H1 (cell line): Measurements from ENCODE around the gene CDPF1. TPM values are rescaled to one million over a fixed set of nuclear protein-coding genes. Genes with fewer than 3 reads are reported as not detected.

Experiments used
- CTCF ChIA-PET: fragments of 300-600 bp; sonication (Branson Sonifier 250); formaldehyde crosslinking; loops from one replicate; lab custom pipeline; 2021; ENCODE audit not compliant: partially characterized antibody; lab: Charles Lee
- POLR2A ChIA-PET: fragments of 300-600 bp; sonication (Branson Sonifier 250); formaldehyde crosslinking; loops from one replicate; lab custom pipeline; 2021; ENCODE audit warnings: inconsistent platforms; ENCODE audit not compliant: partially characterized antibody; lab: Charles Lee
- DNase-seq, 2 experiments: peaks; one replicate each; pipeline versions ENCODE4 v3.0.0 to v3.0.0-alpha.2; 2010 to 2022; ENCODE audit warnings: low spot score in 2 of 2, low read depth in 1 of 2, mixed read lengths in 1 of 2
- FAIRE-seq: peaks from 2 replicates; lab custom pipeline; 2011; peaks lifted over from hg19 to GRCh38; lab: Jason Lieb, UNC
- H2AFZ ChIP-seq: 2 replicates; pipeline ENCODE4 v1.8.1; 2012; ENCODE audit warnings: low read length, inconsistent platforms
- H2AK5ac ChIP-seq: 2 replicates; pipeline ENCODE4 v1.6.1; 2013; ENCODE audit warnings: low read depth, low read length
- H2BK120ac ChIP-seq: replicated peaks from 2 replicates; pipeline ENCODE3; 2013; ENCODE audit warnings: low read depth, low read length, inconsistent platforms
- H2BK12ac ChIP-seq: 2 replicates; pipeline ENCODE4 v1.6.1; 2013; ENCODE audit warnings: low read depth, low read length
- H2BK15ac ChIP-seq: 2 replicates; pipeline ENCODE4 v1.6.1; 2013; ENCODE audit warnings: low read length
- H2BK20ac ChIP-seq: 2 replicates; pipeline ENCODE4 v1.6.1; 2013; ENCODE audit warnings: low read length
- H2BK5ac ChIP-seq: 2 replicates; pipeline ENCODE4 v1.6.1; 2013; ENCODE audit warnings: low read depth, low read length
- H3K14ac ChIP-seq: 2 replicates; pipeline ENCODE4 v1.6.1; 2013; ENCODE audit warnings: inconsistent platforms; ENCODE audit not compliant: insufficient read length
- H3K18ac ChIP-seq: 2 replicates; pipeline ENCODE4 v1.6.1; 2013; ENCODE audit warnings: low read length; ENCODE audit errors: extremely low read depth
- H3K23ac ChIP-seq: 2 replicates; pipeline ENCODE4 v1.6.1; 2013; ENCODE audit warnings: inconsistent platforms; ENCODE audit not compliant: insufficient read length
- H3K23me2 ChIP-seq: 2 replicates; pipeline ENCODE4 v1.6.1; 2013; ENCODE audit warnings: low read depth, low read length
- H3K27ac ChIP-seq: 2 replicates; pipeline ENCODE4 v1.6.1; 2011; ENCODE audit warnings: low read depth, low read length, inconsistent platforms
- H3K27me3 ChIP-seq, 4 experiments: replicated peaks in 1 of 4; 1 replicate in 1 of 4; 2 replicates in 3 of 4; pipeline versions ENCODE4 v1.6.1 to v1.8.1; 2011 to 2013; ENCODE audit warnings: low read length in 3 of 4, mild to moderate bottlenecking in 3 of 4, inconsistent platforms in 2 of 4, mixed read lengths in 2 of 4, moderate library complexity in 1 of 4; ENCODE audit not compliant: control insufficient read depth in 3 of 4, insufficient read depth in 3 of 4; ENCODE audit errors: extremely low read depth in 1 of 4
- H3K36me3 ChIP-seq, 4 experiments: 2 replicates each; pipeline versions ENCODE4 v1.6.1 to v1.8.1; 2011 to 2013; ENCODE audit warnings: mild to moderate bottlenecking in 4 of 4, low read length in 3 of 4, moderate library complexity in 2 of 4, control low read depth in 1 of 4, inconsistent platforms in 1 of 4; ENCODE audit not compliant: insufficient read depth in 4 of 4, control insufficient read depth in 2 of 4
- H3K4ac ChIP-seq: replicated peaks from 2 replicates; pipeline ENCODE3; 2013; ENCODE audit warnings: low read length, low read depth, mixed read lengths, inconsistent platforms; ENCODE audit not compliant: insufficient read length
- H3K4me1 ChIP-seq, 4 experiments: replicated peaks in 1 of 4; 1 replicate in 1 of 4; 2 replicates in 3 of 4; pipeline versions ENCODE4 v1.6.1 to v1.8.1; 2011 to 2013; ENCODE audit warnings: low read length in 3 of 4, inconsistent platforms in 2 of 4, mixed read lengths in 1 of 4; ENCODE audit not compliant: insufficient read depth in 4 of 4, control insufficient read depth in 3 of 4
- H3K4me2 ChIP-seq, 2 experiments: 2 replicates each; pipeline versions ENCODE4 v1.6.1 to v1.8.1; 2011 to 2013; ENCODE audit warnings: low read depth in 2 of 2, low read length in 2 of 2, control low read depth in 1 of 2, inconsistent platforms in 1 of 2, mild to moderate bottlenecking in 1 of 2; ENCODE audit not compliant: insufficient read depth in 1 of 2
- H3K4me3 ChIP-seq, 4 experiments: fragments of 200-600, 300-600 bp in 1 of 4; sonication (generic), shearing (Covaris generic), sonication (Bioruptor Twin) in 1 of 4; 2 replicates each; pipeline versions ENCODE4 v1.5.1 to v1.8.1; 2011 to 2016; ENCODE audit warnings: low read length in 4 of 4, low read depth in 3 of 4, control low read depth in 2 of 4, inconsistent platforms in 2 of 4, mild to moderate bottlenecking in 2 of 4, mixed read lengths in 1 of 4, moderate library complexity in 1 of 4; ENCODE audit not compliant: insufficient read depth in 2 of 4; ENCODE audit errors: extremely low read depth in 1 of 4
- H3K56ac ChIP-seq: replicated peaks from 2 replicates; pipeline ENCODE3; 2013; ENCODE audit warnings: low read depth, mild to moderate bottlenecking, mixed read lengths, low read length, inconsistent platforms; ENCODE audit not compliant: insufficient read length
- H3K79me1 ChIP-seq: 2 replicates; pipeline ENCODE4 v1.6.1; 2013; ENCODE audit warnings: low read depth, low read length, control low read depth
- H3K79me2 ChIP-seq, 2 experiments: 2 replicates each; pipeline versions ENCODE4 v1.6.1 to v1.8.1; 2012 to 2013; ENCODE audit warnings: low read length in 2 of 2, mild to moderate bottlenecking in 2 of 2, inconsistent platforms in 1 of 2; ENCODE audit not compliant: insufficient read depth in 2 of 2, control insufficient read depth in 1 of 2
- H3K9ac ChIP-seq, 4 experiments: replicated peaks in 1 of 4; 1 replicate in 1 of 4; 2 replicates in 3 of 4; pipeline versions ENCODE4 v1.6.1 to v1.8.1; 2011 to 2013; ENCODE audit warnings: low read depth in 3 of 4, low read length in 3 of 4, control low read depth in 2 of 4, mild to moderate bottlenecking in 2 of 4, moderate library complexity in 2 of 4, inconsistent platforms in 1 of 4; ENCODE audit errors: extremely low read depth in 1 of 4
- H3K9me3 ChIP-seq, 2 experiments: 2 replicates each; pipeline versions ENCODE4 v1.6.1 to v1.8.1; 2012 to 2013; ENCODE audit warnings: mild to moderate bottlenecking in 2 of 2, moderate library complexity in 2 of 2, control low read depth in 1 of 2, inconsistent platforms in 1 of 2, low read depth in 1 of 2, low read length in 1 of 2, mixed read lengths in 1 of 2; ENCODE audit not compliant: insufficient read depth in 2 of 2
- H4K20me1 ChIP-seq, 2 experiments: replicated peaks in 1 of 2; 2 replicates each; pipeline versions ENCODE3 to v1.8.1; 2011 to 2013; ENCODE audit warnings: inconsistent platforms in 2 of 2, low read length in 2 of 2, mild to moderate bottlenecking in 1 of 2; ENCODE audit not compliant: insufficient read depth in 2 of 2, control insufficient read depth in 1 of 2
- H4K5ac ChIP-seq: 2 replicates; pipeline ENCODE4 v1.6.1; 2013; ENCODE audit warnings: low read length, low read depth, mixed read lengths, inconsistent platforms; ENCODE audit not compliant: insufficient read length
- H4K8ac ChIP-seq: 2 replicates; pipeline ENCODE4 v1.8.0; 2013; ENCODE audit warnings: mild to moderate bottlenecking, moderate library complexity, low read length, inconsistent platforms; ENCODE audit not compliant: insufficient read depth; ENCODE audit errors: extremely low read depth
- H4K91ac ChIP-seq: replicated peaks from 2 replicates; pipeline ENCODE3; 2013; ENCODE audit warnings: low read length, mixed read lengths, inconsistent platforms; ENCODE audit not compliant: insufficient read length
- HDAC2 ChIP-seq, 2 experiments: fragments of 300-600 bp in 1 of 2; sonication (generic) in 1 of 2; IDR thresholded peaks; 2 replicates each; pipeline ENCODE4 v1.6.1; 2011 to 2012; ENCODE audit warnings: low read depth in 2 of 2, low read length in 2 of 2, mild to moderate bottlenecking in 2 of 2, moderate library complexity in 2 of 2, borderline replicate concordance in 1 of 2, inconsistent platforms in 1 of 2
- SIX5 ChIP-seq: IDR thresholded peaks from 2 replicates; pipeline ENCODE4 v1.6.1; 2011; ENCODE audit warnings: mild to moderate bottlenecking, low read depth, low read length
- SP4 ChIP-seq: IDR thresholded peaks from 2 replicates; pipeline ENCODE4 v1.6.1; 2012; ENCODE audit warnings: low read length, inconsistent platforms
- YY1 ChIP-seq: IDR thresholded peaks from 2 replicates; pipeline ENCODE4 v1.6.1; 2011; ENCODE audit warnings: low read depth, mild to moderate bottlenecking, low read length
- WGBS, 2 experiments: shearing (Covaris generic) in 1 of 2; methylation state at CpG; one replicate each; pipeline versions ENCODE4 v1.1.6 to v1.1.7; 2013 to 2015; ENCODE audit warnings: low lambda C conversion rate in 2 of 2, mixed read lengths in 2 of 2, inconsistent platforms in 1 of 2, low coverage in 1 of 2, missing lambda C conversion rate in 1 of 2; ENCODE audit not compliant: insufficient replicate concordance in 2 of 2, insufficient coverage in 1 of 2, insufficient read length in 1 of 2; ENCODE audit errors: extremely low coverage in 1 of 2, missing lambda C conversion rate in 1 of 2; 5-methylcytosine and 5-hydroxymethylcytosine counted together
- polyA plus RNA-seq, 7 experiments: library from polyadenylated mRNA; depleted of rRNA in 3 of 7; stranded (reverse) in 5 of 7; unstranded in 2 of 7; fragments of >200 nt in 5 of 7; fragments of 200-250 nt in 2 of 7; gene quantifications; 1 replicate in 5 of 7; 2 replicates in 1 of 7; 4 replicates in 1 of 7; pipeline versions ENCODE4 v1.2.1 to v1.2.3, GENCODE V29; 2011 to 2013; ENCODE audit warnings: missing spikeins in 2 of 7, mixed read lengths in 2 of 7
- total RNA-seq: library from RNA; stranded (reverse); fragmentation: NEBNext Ultra II Directional; extraction: Animal tissue kit (Norgen Biotek cat#: 25700); gene quantifications from 2 replicates; pipeline ENCODE4 v1.2.1, GENCODE V29; 2021

The CDPF1 gene
- total and polyA plus RNA-seq, 2 of the 8 experiments (the other 6 are each of a cell fraction or from before 2014, with no cell fraction given), result 9.7 to 13.7 TPM

GRCh38 chr22:46269564-46269963, 19.5 kb upstream of the CDPF1 start:
- peaks cover 3% of the 10 kb centered on the region; the same call in 1 of the 2 replicates for H3K79me1 ChIP-seq
- peaks cover 3% of the 10 kb centered on the region; the same call in 1 of the 2 replicates for H3K23me2 ChIP-seq
- no peak overlapping the region for H4K8ac ChIP-seq
- DNase-seq (no peak), FAIRE-seq (no peak)
- H2AFZ ChIP-seq, result no peak overlapping the region
- no peak overlapping the region for H2BK20ac ChIP-seq
- no peak overlapping the region for H3K27ac ChIP-seq
- H3K18ac ChIP-seq, result no peak overlapping the region
- H2BK15ac ChIP-seq, result no peak overlapping the region
- H3K27me3 ChIP-seq, result peaks cover 0 to 3% (median under 1%) of the 10 kb centered on the region in 4 experiments; a peak in 5 of 7 replicates
- WGBS, 2 experiments, result 92% methylated on average over 11 of the region's 11 CpGs; no CpG with 5 or more reads in 1 of the 2 experiments
- POLR2A ChIA-PET, result interaction anchor here (0.6 to 2.7 kb wide), 3 partner anchors 10 to 114 kb away, joined by 3 to 13 read pairs (median 4); no protein-coding TSS in a partner anchor
- H3K23ac ChIP-seq, result peak overlapping the region; percentile 47
- no peaks in the 10 kb centered on the region for H3K79me2 ChIP-seq
- CTCF ChIA-PET, result interaction anchor here (0.9 to 2.3 kb wide), 2 partner anchors 11 to 14 kb away, joined by 3 to 11 read pairs; no protein-coding TSS in a partner anchor
- H3K4me1 ChIP-seq, result no peaks in the 10 kb centered on the region; a peak in 1 of 7 replicates
- peaks cover 0 to 5% of the 10 kb centered on the region in 2 experiments for H4K20me1 ChIP-seq
- H3K4ac ChIP-seq, result no peak overlapping the region
- no peak overlapping the region for H3K14ac ChIP-seq
- H3K56ac ChIP-seq, result no peak overlapping the region
- no peak overlapping the region for H2BK5ac ChIP-seq
- no peak overlapping the region for H2BK120ac ChIP-seq
- peaks cover 0 to 5% (median 2%) of the 10 kb centered on the region in 4 experiments; a peak in 1 of 8 replicates for H3K36me3 ChIP-seq
- no peak overlapping the region for H4K91ac ChIP-seq
- no peak overlapping the region for H2AK5ac ChIP-seq
- 0 out of 7 replicates have a peak overlapping the region, but pooled peaks of 1 of the 4 experiments have one; percentile 32 for H3K9ac ChIP-seq
- no peak overlapping the region for H4K5ac ChIP-seq
- H3K4me3 ChIP-seq, result no peak overlapping the region
- peaks cover 5 to 8% of the 10 kb centered on the region in 2 experiments; a peak in 2 of 4 replicates for H3K9me3 ChIP-seq
- H3K4me2 ChIP-seq, result no peak overlapping the region; a peak in 1 of 4 replicates
- H2BK12ac ChIP-seq, result no peak overlapping the region
- TF ChIP-seq YY1 (no peak), SP4 (no peak), SIX5 (no peak), HDAC2 (IDR thresholded peaks at IDR 0.05; ENCODE audit: borderline replicate concordance in 1 of 2, low read depth in 2 of 2, low read length in 2 of 2) (no peak)
